Choroid plexus epithelial cell (primary cell): ENCODE measurements around the gene RGS16.

Source experiments
- DNase-seq: peaks from one replicate; pipeline ENCODE4 v3.0.0-alpha.2; 2010; ENCODE audit warnings: low read depth
- H3K4me3 ChIP-seq: 2 replicates; pipeline ENCODE4 v1.5.1; 2011; ENCODE audit warnings: low read depth, mild to moderate bottlenecking, control low read depth, low read length, moderate library complexity
- TF ChIP-seq, protein P1 (sequence below): conservative IDR thresholded peaks from 2 replicates; pipeline ENCODE4 v1.5.1; 2011; ENCODE audit warnings: low read depth, mild to moderate bottlenecking, control low read depth, inconsistent platforms, low read length, moderate library complexity

The RGS16 gene

DNA sequence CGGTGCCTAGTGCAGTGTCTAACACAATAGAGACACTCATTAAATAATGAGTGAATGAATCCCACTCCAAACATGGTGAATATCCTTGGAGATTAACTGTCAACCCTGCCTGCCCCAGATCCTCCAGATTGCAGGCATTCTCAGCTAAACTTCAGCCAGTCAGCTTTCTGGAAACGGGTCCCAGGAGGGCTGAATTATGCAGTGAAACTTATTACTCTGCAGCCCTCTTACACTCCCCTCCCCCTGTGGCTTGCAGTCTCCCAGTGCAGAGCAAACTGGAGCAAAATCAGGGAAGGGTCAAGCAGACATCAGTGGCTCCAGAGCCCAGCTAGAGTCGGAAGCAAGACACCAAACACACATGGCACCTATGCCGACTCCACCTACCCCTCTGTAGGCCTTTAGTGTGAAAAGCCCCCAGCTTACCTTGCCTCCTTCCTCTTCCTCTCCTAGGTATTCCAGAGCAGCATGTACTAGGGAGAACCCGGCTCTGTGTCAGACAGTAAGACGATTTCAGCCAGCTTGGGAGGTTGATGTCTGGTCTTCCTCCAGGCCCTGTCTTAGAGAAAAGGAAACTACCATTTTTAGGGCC, 6.5 kb upstream of the RGS16 start:
- no peak for DNase-seq
- TF ChIP-seq, protein P1, sequence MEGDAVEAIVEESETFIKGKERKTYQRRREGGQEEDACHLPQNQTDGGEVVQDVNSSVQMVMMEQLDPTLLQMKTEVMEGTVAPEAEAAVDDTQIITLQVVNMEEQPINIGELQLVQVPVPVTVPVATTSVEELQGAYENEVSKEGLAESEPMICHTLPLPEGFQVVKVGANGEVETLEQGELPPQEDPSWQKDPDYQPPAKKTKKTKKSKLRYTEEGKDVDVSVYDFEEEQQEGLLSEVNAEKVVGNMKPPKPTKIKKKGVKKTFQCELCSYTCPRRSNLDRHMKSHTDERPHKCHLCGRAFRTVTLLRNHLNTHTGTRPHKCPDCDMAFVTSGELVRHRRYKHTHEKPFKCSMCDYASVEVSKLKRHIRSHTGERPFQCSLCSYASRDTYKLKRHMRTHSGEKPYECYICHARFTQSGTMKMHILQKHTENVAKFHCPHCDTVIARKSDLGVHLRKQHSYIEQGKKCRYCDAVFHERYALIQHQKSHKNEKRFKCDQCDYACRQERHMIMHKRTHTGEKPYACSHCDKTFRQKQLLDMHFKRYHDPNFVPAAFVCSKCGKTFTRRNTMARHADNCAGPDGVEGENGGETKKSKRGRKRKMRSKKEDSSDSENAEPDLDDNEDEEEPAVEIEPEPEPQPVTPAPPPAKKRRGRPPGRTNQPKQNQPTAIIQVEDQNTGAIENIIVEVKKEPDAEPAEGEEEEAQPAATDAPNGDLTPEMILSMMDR, result no peak
- no peak overlapping the region for H3K4me3 ChIP-seq

DNA sequence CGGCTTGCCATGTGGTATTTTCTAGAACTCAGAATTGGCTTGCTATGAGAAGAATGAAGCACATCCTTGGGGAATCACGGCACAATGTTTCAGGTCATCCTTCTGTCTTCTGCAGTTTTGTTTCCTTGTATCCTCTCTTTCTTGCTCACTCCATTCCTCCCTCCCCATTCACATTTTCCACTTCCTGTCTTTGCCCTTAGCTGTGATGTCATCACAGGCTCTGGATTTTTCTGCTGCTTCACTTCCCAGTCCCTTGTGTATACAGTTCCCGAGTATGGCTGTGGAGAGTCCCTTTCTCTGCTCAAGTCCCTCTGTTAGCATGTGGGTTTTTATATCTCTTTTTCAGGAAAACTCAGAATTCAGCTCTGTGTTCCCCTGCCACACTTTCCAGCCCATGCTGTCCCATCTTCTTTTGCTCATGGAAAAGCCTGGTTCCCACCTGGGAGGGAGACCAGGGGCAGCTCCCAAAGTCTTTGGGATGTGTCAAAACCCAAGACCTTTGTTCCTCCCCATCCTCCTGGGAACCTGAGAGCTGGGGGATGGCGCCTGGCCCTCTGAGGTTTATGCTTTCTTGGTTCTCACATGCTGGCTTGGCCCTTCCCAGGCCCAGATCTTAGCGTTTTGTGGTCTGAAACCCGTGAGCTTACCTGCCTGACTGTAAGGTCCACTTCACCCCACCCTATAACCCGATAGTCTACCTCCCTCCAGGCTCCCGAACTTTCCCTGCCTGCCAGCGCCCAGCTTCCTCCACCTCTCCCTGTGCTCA, 4.8 kb upstream of the RGS16 start:
- TF ChIP-seq, protein P1, result no peak
- H3K4me3 ChIP-seq, result no peak overlapping the region
- peak; percentile 50 for DNase-seq

DNA sequence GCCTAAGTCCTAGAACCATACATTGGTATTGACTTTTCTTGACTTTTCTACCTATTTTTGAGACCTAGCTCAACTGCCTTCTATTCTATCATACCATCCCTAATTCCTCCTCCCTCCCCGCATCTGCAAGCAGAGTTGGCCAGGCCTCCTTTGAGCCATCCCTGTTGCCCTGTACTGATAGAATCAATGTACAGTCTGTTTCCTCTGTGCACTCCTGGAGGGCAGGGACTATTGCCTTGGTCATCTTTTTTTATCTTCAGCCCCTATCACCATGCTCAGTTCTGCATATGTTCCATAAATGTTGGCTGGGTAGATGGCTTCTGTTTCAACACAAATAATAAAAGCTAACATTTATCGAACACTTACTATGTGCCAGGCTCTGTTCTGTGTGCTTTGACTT, 4.0 kb upstream of the RGS16 start:
- no peak overlapping the region for H3K4me3 ChIP-seq
- TF ChIP-seq, protein P1, result no peak

DNA sequence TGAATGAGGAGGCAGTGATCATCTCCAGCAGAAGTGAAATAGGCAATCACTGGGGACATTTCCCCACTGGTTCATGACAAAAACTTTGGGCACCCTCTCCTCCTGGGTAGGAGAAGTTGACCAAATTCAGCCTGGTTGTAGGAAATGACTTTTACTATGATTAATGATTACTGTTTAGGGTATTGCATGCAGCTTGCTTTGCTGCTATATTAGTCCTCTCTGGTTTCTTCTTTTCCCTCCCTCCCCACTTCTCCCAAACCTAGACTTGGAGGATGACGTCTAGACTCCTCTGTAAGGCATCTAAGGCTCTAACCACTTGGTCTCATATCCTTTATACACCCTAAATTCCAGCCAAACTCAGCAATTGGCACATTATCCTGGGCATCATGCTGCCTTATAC, 3.4 kb upstream of the RGS16 start:
- TF ChIP-seq, protein P1, result no peak
- no peak for DNase-seq
- H3K4me3 ChIP-seq, result no peak overlapping the region

More for the DNA sequence above, 4.0 kb upstream of the RGS16 start:
- no peak for DNase-seq

DNA sequence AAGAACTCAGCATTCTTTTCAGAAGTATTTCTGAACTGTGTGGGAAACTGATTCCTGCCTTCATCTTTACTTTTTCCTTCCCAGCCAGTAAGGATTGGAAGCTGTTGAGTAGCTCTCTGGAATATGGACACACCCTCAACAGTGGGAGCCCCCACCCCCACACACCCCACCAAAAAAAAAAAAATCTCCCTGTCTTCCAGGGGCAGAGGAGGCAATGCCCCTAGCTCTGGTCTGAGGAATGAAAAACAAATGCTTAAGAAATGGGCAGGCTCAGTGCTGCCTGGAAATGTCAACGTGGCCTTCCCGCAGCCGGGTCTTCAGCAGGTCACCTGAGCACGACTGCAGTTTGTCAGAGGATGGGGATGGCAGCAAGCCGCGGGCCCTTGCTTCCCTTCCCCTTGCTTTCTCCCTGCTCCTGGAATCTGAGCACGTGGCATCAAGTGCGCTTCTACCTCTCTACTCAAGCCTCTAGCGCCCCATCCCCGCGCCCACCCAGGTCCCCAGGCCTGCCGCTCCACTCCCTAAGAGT, 479 bp downstream of the RGS16 start:
- DNase-seq, result no peak
- H3K4me3 ChIP-seq, result peak overlapping the region; percentile 49
- TF ChIP-seq, protein P1, result no peak

DNA sequence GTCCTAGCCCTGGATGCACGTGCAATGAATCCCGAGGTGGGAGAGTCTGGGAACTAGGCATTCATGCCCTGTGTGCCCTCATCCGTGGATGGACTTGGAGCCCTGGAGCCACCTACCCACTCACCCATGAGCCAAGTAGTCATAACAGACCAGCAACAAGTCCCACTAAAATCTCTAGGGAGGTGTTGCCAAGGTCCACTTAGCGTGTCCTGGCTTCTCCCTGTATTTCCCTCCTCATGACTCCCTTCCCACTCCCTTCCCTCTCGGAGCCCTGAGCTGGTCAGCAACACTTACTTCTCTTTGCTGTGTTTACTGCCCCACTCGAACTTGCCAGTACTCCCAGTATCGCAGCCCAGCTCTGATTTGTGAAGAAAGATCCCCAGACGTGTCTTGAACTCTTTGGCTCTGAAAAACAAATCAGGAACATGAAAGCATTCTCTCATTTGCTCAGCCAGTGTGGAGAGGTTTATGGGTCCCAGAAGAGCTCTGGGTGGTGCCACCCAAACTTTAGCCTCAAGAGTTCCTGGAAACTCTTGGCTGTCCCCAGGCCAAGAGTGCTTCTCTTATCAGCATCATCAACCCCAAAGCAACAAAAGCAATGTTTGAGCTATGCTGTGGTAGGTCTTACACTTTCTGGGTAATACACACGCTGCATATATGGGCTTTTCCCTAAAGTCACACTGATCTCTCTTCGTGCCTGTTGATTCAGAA, 1.1 kb downstream of the RGS16 start:
- DNase-seq, result no peak
- TF ChIP-seq, protein P1, result no peak
- H3K4me3 ChIP-seq, result no peak overlapping the region
